Activated naive CD4-positive, alpha-beta T cell treated with anti-CD3 and anti-CD28 coated beads for 36 hours (primary cell): ENCODE measurements around the gene DAB1. TPM values are rescaled to one million over a fixed set of nuclear protein-coding genes. Genes with fewer than 3 reads are reported as not detected.

ENCODE experiments used
- CTCF ChIA-PET: fragments of 350-600 bp; sonication (Branson Sonifier 250); formaldehyde crosslinking; loops from one replicate; lab custom pipeline; 2021; ENCODE audit warnings: antibody characterized with exemption; lab: Charles Lee
- DNase-seq: peaks from one replicate; pipeline ENCODE4 v3.0.0-alpha.2; 2020
- H3K27ac Mint-ChIP-seq: one replicate; pipeline ENCODE4 v1.8.0; 2021; ENCODE audit warnings: mild to moderate bottlenecking, mixed read lengths
- H3K27me3 Mint-ChIP-seq: one replicate; pipeline ENCODE4 v1.8.0; 2021; ENCODE audit warnings: low read depth, mixed read lengths
- H3K36me3 Mint-ChIP-seq: one replicate; pipeline ENCODE4 v1.8.0; 2021; ENCODE audit warnings: low read depth, mixed read lengths
- H3K4me1 Mint-ChIP-seq: one replicate; pipeline ENCODE4 v1.8.0; 2021; ENCODE audit warnings: low read depth, mixed read lengths
- H3K4me3 Mint-ChIP-seq: one replicate; pipeline ENCODE4 v1.8.0; 2021; ENCODE audit warnings: mild to moderate bottlenecking, moderate library complexity, mixed read lengths
- H3K9me3 Mint-ChIP-seq: one replicate; pipeline ENCODE4 v1.8.0; 2021; ENCODE audit warnings: mixed read lengths
- intact Hi-C: fragments of 100-400 bp; cut with micrococcal nuclease; formaldehyde crosslinking; loops from one replicate; pipeline ENCODE4 v1.15.1; 2023
- total RNA-seq, 2 experiments: library from RNA; stranded (reverse); gene quantifications; one replicate each; pipeline ENCODE4 v1.2.3, GENCODE V29; 2021

DAB1 gene
- total RNA-seq, 2 experiments from 2014 or later, result not detected

- H3K9me3 Mint-ChIP-seq, result no peaks in the 10 kb centered on the region
- no peak overlapping the region for H3K4me3 Mint-ChIP-seq
- intact Hi-C loops, result no loop called here
- DNase-seq, result no peak
- H3K27ac Mint-ChIP-seq, result no peak overlapping the region
- CTCF ChIA-PET, result no interaction called here
- no peaks in the 10 kb centered on the region for H3K4me1 Mint-ChIP-seq
- no peaks in the 10 kb centered on the region for H3K36me3 Mint-ChIP-seq
- H3K27me3 Mint-ChIP-seq, result peaks cover 21% of the 10 kb centered on the region
These were observed 377.4 kb downstream of the DAB1 start for GRCh38 chr1:57046462-57046861.

GRCh38 chr1:57041901-57042300, 382.0 kb downstream of the DAB1 start:
- CTCF ChIA-PET, result no interaction called here
- Mint-ChIP-seq H3K27ac (no peak overlapping the region), H3K9me3 (no peaks in the 10 kb centered on the region), H3K36me3 (no peaks in the 10 kb centered on the region), H3K27me3 (peaks cover 5% of the 10 kb centered on the region), H3K4me3 (no peak overlapping the region), H3K4me1 (no peaks in the 10 kb centered on the region)
- DNase-seq, result no peak
- intact Hi-C loops, result no loop called here

- intact Hi-C loops, result no loop called here
- DNase-seq, result no peak
- H3K27ac Mint-ChIP-seq, result no peak overlapping the region
These were observed 383.0 kb downstream of the DAB1 start for GRCh38 chr1:57040811-57041210.

GRCh38 chr1:57036641-57037579, 386.9 kb downstream of the DAB1 start:
- CTCF ChIA-PET, result interaction anchor here (0.8 kb wide), 1 partner anchor 69 kb away, joined by 3 read pairs; no protein-coding TSS in a partner anchor
- no peak for DNase-seq
- Mint-ChIP-seq H3K36me3 (no peaks in the 10 kb centered on the region), H3K4me3 (no peak overlapping the region), H3K27ac (no peak overlapping the region), H3K9me3 (no peaks in the 10 kb centered on the region), H3K27me3 (no peaks in the 10 kb centered on the region), H3K4me1 (no peaks in the 10 kb centered on the region)
- intact Hi-C loops, result no loop called here

More at GRCh38 chr1:57040811-57041210, 383.0 kb downstream of the DAB1 start:
- Mint-ChIP-seq H3K9me3 (no peaks in the 10 kb centered on the region), H3K4me1 (no peaks in the 10 kb centered on the region), H3K27me3 (peaks cover 5% of the 10 kb centered on the region), H3K4me3 (no peak overlapping the region), H3K36me3 (no peaks in the 10 kb centered on the region)
- CTCF ChIA-PET, result no interaction called here

GRCh38 chr1:57034713-57035112, 389.1 kb downstream of the DAB1 start:
- H3K27ac Mint-ChIP-seq, result no peak overlapping the region
- no peaks in the 10 kb centered on the region for H3K36me3 Mint-ChIP-seq
- DNase-seq, result no peak
- H3K9me3 Mint-ChIP-seq, result no peaks in the 10 kb centered on the region
- intact Hi-C loops, result no loop called here
- H3K4me1 Mint-ChIP-seq, result no peaks in the 10 kb centered on the region
- H3K27me3 Mint-ChIP-seq, result peaks cover 2% of the 10 kb centered on the region
- H3K4me3 Mint-ChIP-seq, result no peak overlapping the region
- CTCF ChIA-PET, result no interaction called here

GRCh38 chr1:57033222-57034001, 390.4 kb downstream of the DAB1 start:
- CTCF ChIA-PET, result interaction anchor here (0.6 kb wide), 1 partner anchor 571 kb away, joined by 4 read pairs; no protein-coding TSS in a partner anchor
- Mint-ChIP-seq H3K27ac (no peak overlapping the region), H3K9me3 (peaks cover 4% of the 10 kb centered on the region), H3K27me3 (peaks cover 3% of the 10 kb centered on the region), H3K36me3 (no peaks in the 10 kb centered on the region), H3K4me1 (no peaks in the 10 kb centered on the region), H3K4me3 (no peak overlapping the region)
- no peak for DNase-seq
- intact Hi-C loops, result no loop called here

- H3K27ac Mint-ChIP-seq, result no peak overlapping the region
- H3K36me3 Mint-ChIP-seq, result no peaks in the 10 kb centered on the region
- intact Hi-C loops, result no loop called here
- no peak overlapping the region for H3K4me3 Mint-ChIP-seq
- CTCF ChIA-PET, result no interaction called here
- no peaks in the 10 kb centered on the region for H3K4me1 Mint-ChIP-seq
- peaks cover 3% of the 10 kb centered on the region for H3K27me3 Mint-ChIP-seq
- peaks cover 7% of the 10 kb centered on the region for H3K9me3 Mint-ChIP-seq
- DNase-seq, result no peak
These were observed 397.1 kb downstream of the DAB1 start for GRCh38 chr1:57026624-57027354.

GRCh38 chr1:57024855-57025254, 399.0 kb downstream of the DAB1 start:
- Mint-ChIP-seq H3K27ac (no peak overlapping the region), H3K4me3 (no peak overlapping the region), H3K27me3 (peaks cover 6% of the 10 kb centered on the region), H3K4me1 (no peaks in the 10 kb centered on the region), H3K9me3 (peaks cover 9% of the 10 kb centered on the region), H3K36me3 (no peaks in the 10 kb centered on the region)
- intact Hi-C loops, result no loop called here
- CTCF ChIA-PET, result no interaction called here
- no peak for DNase-seq

GRCh38 chr1:57024428-57024827, 399.4 kb downstream of the DAB1 start:
- Mint-ChIP-seq H3K36me3 (no peaks in the 10 kb centered on the region), H3K9me3 (peaks cover 9% of the 10 kb centered on the region), H3K27ac (no peak overlapping the region), H3K4me3 (no peak overlapping the region), H3K4me1 (no peaks in the 10 kb centered on the region), H3K27me3 (peaks cover 3% of the 10 kb centered on the region)
- no peak for DNase-seq
- intact Hi-C loops, result no loop called here
- CTCF ChIA-PET, result no interaction called here

GRCh38 chr1:57020216-57020615, 403.6 kb downstream of the DAB1 start:
- H3K4me3 Mint-ChIP-seq, result no peak overlapping the region
- peaks cover 9% of the 10 kb centered on the region for H3K27me3 Mint-ChIP-seq
- H3K9me3 Mint-ChIP-seq, result peaks cover 2% of the 10 kb centered on the region
- H3K36me3 Mint-ChIP-seq, result no peaks in the 10 kb centered on the region
- no peaks in the 10 kb centered on the region for H3K4me1 Mint-ChIP-seq
- intact Hi-C loops, result no loop called here
- CTCF ChIA-PET, result no interaction called here
- DNase-seq, result no peak
- H3K27ac Mint-ChIP-seq, result no peak overlapping the region

GRCh38 chr1:57019236-57019839, 404.5 kb downstream of the DAB1 start:
- Mint-ChIP-seq H3K4me1 (no peaks in the 10 kb centered on the region), H3K9me3 (peaks cover 2% of the 10 kb centered on the region), H3K27ac (no peak overlapping the region), H3K4me3 (no peak overlapping the region), H3K36me3 (no peaks in the 10 kb centered on the region), H3K27me3 (peaks cover 9% of the 10 kb centered on the region)
- intact Hi-C loops, result no loop called here
- CTCF ChIA-PET, result interaction anchor here (0.5 kb wide), 1 partner anchor 1403 kb away, joined by 5 read pairs; no protein-coding TSS in a partner anchor
- DNase-seq, result no peak

GRCh38 chr1:57018119-57018518, 405.7 kb downstream of the DAB1 start:
- no peak overlapping the region for H3K27ac Mint-ChIP-seq

More at GRCh38 chr1:57018119-57018518, 405.7 kb downstream of the DAB1 start:
- H3K36me3 Mint-ChIP-seq, result no peaks in the 10 kb centered on the region
- H3K27me3 Mint-ChIP-seq, result peaks cover 9% of the 10 kb centered on the region
- H3K9me3 Mint-ChIP-seq, result peaks cover 2% of the 10 kb centered on the region
- no peaks in the 10 kb centered on the region for H3K4me1 Mint-ChIP-seq
- H3K4me3 Mint-ChIP-seq, result no peak overlapping the region
- CTCF ChIA-PET, result no interaction called here
- no peak for DNase-seq
- intact Hi-C loops, result no loop called here
